Breast epithelium (tissue), 4 donors: ENCODE data around the gene HTT. TPM values are rescaled to one million over a fixed set of nuclear protein-coding genes. Genes with fewer than 3 reads are reported as not detected.

ENCODE experiments used
- DNase-seq, 2 donors: peaks; one replicate each; pipeline ENCODE4 v3.0.0-alpha.2; 2019; ENCODE audit warnings: low spot score in 2 of 2
- H3K27ac ChIP-seq, 2 donors: fragments of 200-600 bp; sonication (generic) in 1 of 2; one replicate each; pipeline ENCODE4 v1.5.1; 2016 to 2019; ENCODE audit warnings: mild to moderate bottlenecking in 1 of 2
- H3K27me3 ChIP-seq, 2 donors: fragments of 200-600 bp; sonication (generic) in 1 of 2; one replicate each; pipeline versions ENCODE4 v1.5.1 to v1.6.0; 2017 to 2019; ENCODE audit warnings: control low read depth in 1 of 2, mild to moderate bottlenecking in 1 of 2
- H3K36me3 ChIP-seq: fragments of 200-600 bp; one replicate; pipeline ENCODE4 v1.5.1; 2019
- H3K4me1 ChIP-seq, 2 donors: fragments of 200-600 bp; sonication (generic); one replicate each; pipeline ENCODE4 v1.5.1; 2016 to 2019; ENCODE audit warnings: control low read depth in 1 of 2
- H3K4me3 ChIP-seq, 3 donors: fragments of 200-600 bp; sonication (generic); 1 replicate in 2 of 3; 2 replicates in 1 of 3; pipeline ENCODE4 v1.5.1; 2016 to 2019; ENCODE audit warnings: mild to moderate bottlenecking in 3 of 3, moderate library complexity in 2 of 3
- H3K9me3 ChIP-seq, 2 donors: fragments of 200-600 bp; sonication (generic) in 1 of 2; one replicate each; pipeline ENCODE4 v1.5.1; 2016 to 2019; ENCODE audit warnings: control low read depth in 1 of 2
- CTCF ChIP-seq, 3 donors: fragments of 450-650 bp; IDR thresholded peaks; one replicate each; pipeline ENCODE4 v1.5.1; 2016 to 2017; ENCODE audit warnings: antibody characterized with exemption in 3 of 3, mild to moderate bottlenecking in 3 of 3, moderate library complexity in 3 of 3
- POLR2A ChIP-seq: fragments of 450-650 bp; IDR thresholded peaks from one replicate; pipeline ENCODE4 v1.6.1; 2016; ENCODE audit warnings: antibody characterized with exemption, mild to moderate bottlenecking, moderate library complexity
- POLR2AphosphoS5 ChIP-seq, 3 donors: sonication (generic); formaldehyde crosslinking; IDR thresholded peaks; one replicate each; pipeline ENCODE4 v1.6.1; 2017; ENCODE audit warnings: antibody characterized with exemption in 3 of 3
- intact Hi-C: fragments of 100-400 bp; cut with DNase I; formaldehyde crosslinking; loops from one replicate; pipeline ENCODE4 v1.15.1; 2023; ENCODE audit warnings: low total_unique reads
- total RNA-seq, 3 donors: library from RNA; depleted of rRNA; stranded (reverse); fragments of >200 nt; gene quantifications; one replicate each; pipeline ENCODE4 v1.1.0, GENCODE V29; 2016

Gene HTT
- total RNA-seq, 3 donors from 2014 or later, result 53.8 to 71.1 (median 55.1) TPM

GRCh38 chr4:3236326-3236878 is 161.9 kb downstream of the HTT start:
- intact Hi-C loops, result no loop called here
- no peaks in the 10 kb centered on the region for H3K27me3 ChIP-seq
- no peaks in the 10 kb centered on the region for H3K36me3 ChIP-seq
- H3K27ac ChIP-seq, result no peak overlapping the region
- no peaks in the 10 kb centered on the region for H3K9me3 ChIP-seq
- no peak for DNase-seq
- TF ChIP-seq CTCF (IDR thresholded peaks at IDR 0.05) (no peak), POLR2AphosphoS5 (IDR thresholded peaks at IDR 0.05) (no peak), POLR2A (no peak)
- no peak overlapping the region for H3K4me3 ChIP-seq
- no peaks in the 10 kb centered on the region for H3K4me1 ChIP-seq

- H3K9me3 ChIP-seq, result no peaks in the 10 kb centered on the region
- H3K36me3 ChIP-seq, result no peaks in the 10 kb centered on the region
- no peak overlapping the region for H3K27ac ChIP-seq
- intact Hi-C loops, result no loop called here
- TF ChIP-seq POLR2A (no peak), CTCF (IDR thresholded peaks at IDR 0.05) (no peak), POLR2AphosphoS5 (IDR thresholded peaks at IDR 0.05) (no peak)
- no peaks in the 10 kb centered on the region for H3K27me3 ChIP-seq
- H3K4me3 ChIP-seq, result no peak overlapping the region
- DNase-seq, result no peak
- H3K4me1 ChIP-seq, result no peaks in the 10 kb centered on the region
These were observed 162.8 kb downstream of the HTT start for GRCh38 chr4:3237266-3237665.

GRCh38 chr4:3237712-3238560 is 163.5 kb downstream of the HTT start:
- Histone ChIP-seq H3K27me3 (no peaks in the 10 kb centered on the region), H3K27ac (no peak overlapping the region), H3K9me3 (no peaks in the 10 kb centered on the region), H3K36me3 (no peaks in the 10 kb centered on the region), H3K4me1 (no peaks in the 10 kb centered on the region), H3K4me3 (no peak overlapping the region)
- intact Hi-C loops, result no loop called here
- DNase-seq, result no peak
- no peak for TF ChIP-seq POLR2A
- no peak for TF ChIP-seq CTCF (IDR thresholded peaks at IDR 0.05)
- no peak for TF ChIP-seq POLR2AphosphoS5 (IDR thresholded peaks at IDR 0.05)

- Histone ChIP-seq H3K27ac (no peak overlapping the region), H3K36me3 (no peaks in the 10 kb centered on the region)
- intact Hi-C loops, result no loop called here
These were observed 164.2 kb downstream of the HTT start for GRCh38 chr4:3238721-3239120.

More at GRCh38 chr4:3238721-3239120, 164.2 kb downstream of the HTT start:
- no peaks in the 10 kb centered on the region for H3K9me3 ChIP-seq
- TF ChIP-seq CTCF (IDR thresholded peaks at IDR 0.05) (no peak), POLR2A (no peak), POLR2AphosphoS5 (IDR thresholded peaks at IDR 0.05) (no peak)
- no peak for DNase-seq
- no peak overlapping the region for H3K4me3 ChIP-seq
- no peaks in the 10 kb centered on the region for H3K27me3 ChIP-seq
- H3K4me1 ChIP-seq, result no peaks in the 10 kb centered on the region
